GM19025 (cell line): Measurements from ENCODE around the gene TMEM187.

Experiments used
- ATAC-seq: cut with Tn5 transposase; IDR thresholded peaks from one replicate; pipeline ENCODE4 v1.9.1; 2021; ENCODE audit warnings: mild to moderate bottlenecking, low read depth, moderate library complexity; ENCODE audit not compliant: unreplicated experiment

Gene TMEM187

GRCh38 chrX:153972368-153973126 is at the start of gene TMEM187:
Gene TMEM187, plus strand, starts transcription at chrX:153972754. Its CDS starts 9,309 bp downstream, at chrX:153982063.
- peak; percentile 45 for ATAC-seq

- no peak for ATAC-seq
Observed at GRCh38 chrX:153922932-153923857, 49.4 kb upstream of the TMEM187 start.

- ATAC-seq = no peak
Observed at GRCh38 chrX:153924149-153924861, 48.2 kb upstream of the TMEM187 start.

GRCh38 chrX:153925387-153925738 is 47.2 kb upstream of the TMEM187 start:
- no peak for ATAC-seq

- ATAC-seq = no peak
Observed at GRCh38 chrX:153925739-153926551, 46.6 kb upstream of the TMEM187 start, which contains the start of gene ARHGAP4. Gene ARHGAP4, minus strand, starts transcription at chrX:153926264. Its CDS starts 62 bp downstream, at chrX:153926202.

GRCh38 chrX:153926552-153926857 is 46.0 kb upstream of the TMEM187 start:
- ATAC-seq = no peak

GRCh38 chrX:153926858-153927671 is 45.5 kb upstream of the TMEM187 start:
- ATAC-seq = peak; percentile 29

GRCh38 chrX:153927672-153927921 is 45.0 kb upstream of the TMEM187 start:
- ATAC-seq = no peak

GRCh38 chrX:153927922-153928760 is 44.4 kb upstream of the TMEM187 start:
- ATAC-seq = peak; percentile 67

- ATAC-seq = no peak
Observed at GRCh38 chrX:153928846-153929245, 43.7 kb upstream of the TMEM187 start.

GRCh38 chrX:153929576-153929975 is 43.0 kb upstream of the TMEM187 start:
- ATAC-seq = no peak

GRCh38 chrX:153930011-153930910 is 42.3 kb upstream of the TMEM187 start:
- ATAC-seq = no peak

- no peak for ATAC-seq
Observed at GRCh38 chrX:153931151-153931550, 41.4 kb upstream of the TMEM187 start.

GRCh38 chrX:153931748-153932147 is 40.8 kb upstream of the TMEM187 start:
- ATAC-seq = no peak

- no peak for ATAC-seq
Observed at GRCh38 chrX:153932220-153932915, 40.2 kb upstream of the TMEM187 start.

GRCh38 chrX:153933748-153934147 is 38.8 kb upstream of the TMEM187 start:
- ATAC-seq = no peak

GRCh38 chrX:153934148-153934761 is 38.3 kb upstream of the TMEM187 start:
- ATAC-seq = peak; percentile 3
